OCI-LY1 (cell line): ENCODE data around the gene HAUS3.

ENCODE experiments used
- H2AFZ ChIP-seq: fragments of 200-600 bp; sonication (generic), shearing (Covaris generic); 2 replicates; pipeline ENCODE4 v1.6.0; 2014; ENCODE audit warnings: antibody characterized with exemption, mild to moderate bottlenecking, low read length
- H3F3A ChIP-seq: fragments of 200-600 bp; sonication (generic), shearing (Covaris generic); 2 replicates; pipeline ENCODE4 v1.6.0; 2014; ENCODE audit warnings: mild to moderate bottlenecking, antibody characterized with exemption, low read length, moderate library complexity; ENCODE audit not compliant: insufficient read depth
- H3K27ac ChIP-seq: fragments of 200-600 bp; sonication (generic); 2 replicates; pipeline ENCODE4 v1.5.1; 2014; ENCODE audit warnings: low read length, mixed run types, mild to moderate bottlenecking, low read depth; ENCODE audit not compliant: poor library complexity, severe bottlenecking
- H3K27me3 ChIP-seq: fragments of 200-600 bp; sonication (generic); 2 replicates; pipeline ENCODE4 v1.6.0; 2014; ENCODE audit warnings: antibody characterized with exemption, mild to moderate bottlenecking, low read length, moderate library complexity; ENCODE audit not compliant: insufficient read depth
- H3K36me3 ChIP-seq: fragments of 200-600 bp; sonication (generic); 2 replicates; pipeline ENCODE4 v1.6.1; 2014; ENCODE audit warnings: mild to moderate bottlenecking, antibody characterized with exemption, low read length, moderate library complexity, mixed read lengths; ENCODE audit not compliant: insufficient read depth
- H3K4me1 ChIP-seq: fragments of 200-600 bp; sonication (generic); 2 replicates; pipeline ENCODE4 v1.5.1; 2014; ENCODE audit warnings: mild to moderate bottlenecking, low read length, moderate library complexity; ENCODE audit not compliant: insufficient read depth, severe bottlenecking
- H3K4me2 ChIP-seq: fragments of 200-600 bp; sonication (generic), shearing (Covaris generic); 2 replicates; pipeline ENCODE4 v1.6.1; 2014; ENCODE audit warnings: low read length
- H3K4me3 ChIP-seq: fragments of 200-600 bp; sonication (generic); 2 replicates; pipeline ENCODE4 v1.5.1; 2014; ENCODE audit warnings: low read length, low read depth, mild to moderate bottlenecking, mixed read lengths; ENCODE audit not compliant: poor library complexity, severe bottlenecking
- H3K79me2 ChIP-seq: fragments of 200-600 bp; shearing (Covaris generic); 2 replicates; pipeline ENCODE4 v1.6.1; 2016; ENCODE audit warnings: mixed run types, low read length, mixed read lengths; ENCODE audit not compliant: insufficient read depth
- H3K9ac ChIP-seq: fragments of 200-600 bp; sonication (generic), shearing (Covaris generic); 2 replicates; pipeline ENCODE4 v1.6.1; 2014; ENCODE audit warnings: mild to moderate bottlenecking, low read length, mixed read lengths
- H3K9me2 ChIP-seq: fragments of 200-600 bp; sonication (generic), shearing (Covaris generic); 2 replicates; pipeline ENCODE4 v1.6.1; 2014; ENCODE audit warnings: low read depth, mild to moderate bottlenecking, low read length, mixed read lengths
- H3K9me3 ChIP-seq: fragments of 200-600 bp; shearing (Covaris generic); 2 replicates; pipeline ENCODE4 v1.6.1; 2014; ENCODE audit warnings: low read length, mixed read lengths
- H4K20me1 ChIP-seq: fragments of 200-600 bp; sonication (generic), shearing (Covaris generic); 2 replicates; pipeline ENCODE4 v1.6.0; 2016; ENCODE audit warnings: mild to moderate bottlenecking, low read length; ENCODE audit not compliant: insufficient read depth
- CTCF ChIP-seq: fragments of 200-600 bp; sonication (generic), shearing (Covaris generic); IDR thresholded peaks from 2 replicates; pipeline ENCODE4 v1.5.1; 2017; ENCODE audit warnings: mild to moderate bottlenecking, antibody characterized with exemption, low read length, moderate library complexity, mixed read lengths
- EZH2 ChIP-seq: fragments of 200-600 bp; sonication (generic), shearing (Covaris generic); IDR thresholded peaks from 2 replicates; pipeline ENCODE4 v1.8.0; 2017; ENCODE audit warnings: borderline replicate concordance, mixed run types, mild to moderate bottlenecking, antibody characterized with exemption, low read length, moderate library complexity, mixed read lengths

The HAUS3 gene

GRCh38 chr4:2288051-2288541 is 46.2 kb upstream of the HAUS3 start:
- Histone ChIP-seq H3K4me3 (no peak overlapping the region), H3K4me1 (peaks cover 12% of the 10 kb centered on the region), H3K9ac (no peak overlapping the region), H3K27me3 (no peaks in the 10 kb centered on the region), H4K20me1 (no peaks in the 10 kb centered on the region), H2AFZ (no peak overlapping the region), H3K9me3 (no peaks in the 10 kb centered on the region), H3K79me2 (no peaks in the 10 kb centered on the region), H3K9me2 (no peaks in the 10 kb centered on the region), H3K4me2 (no peak overlapping the region), H3K36me3 (no peaks in the 10 kb centered on the region), H3K27ac (no peak overlapping the region), H3F3A (no peaks in the 10 kb centered on the region)
- no peak for TF ChIP-seq CTCF
- TF ChIP-seq EZH2 = no peak

- no peak for TF ChIP-seq CTCF
- TF ChIP-seq EZH2 = no peak
- no peaks in the 10 kb centered on the region for H3K9me3 ChIP-seq
- H3K27me3 ChIP-seq = no peaks in the 10 kb centered on the region
- H3K4me3 ChIP-seq = no peak overlapping the region
- no peak overlapping the region for H3K4me2 ChIP-seq
- H3K27ac ChIP-seq = no peak overlapping the region
- peaks cover 12% of the 10 kb centered on the region for H3K4me1 ChIP-seq
- no peaks in the 10 kb centered on the region for H3K36me3 ChIP-seq
- H4K20me1 ChIP-seq = no peaks in the 10 kb centered on the region
- no peak overlapping the region for H2AFZ ChIP-seq
- H3K9ac ChIP-seq = no peak overlapping the region
- no peaks in the 10 kb centered on the region for H3K79me2 ChIP-seq
- no peaks in the 10 kb centered on the region for H3F3A ChIP-seq
- no peaks in the 10 kb centered on the region for H3K9me2 ChIP-seq
These were observed 45.6 kb upstream of the HAUS3 start for GRCh38 chr4:2287594-2287915.

- Histone ChIP-seq H3K9me3 (no peaks in the 10 kb centered on the region), H3K4me2 (no peak overlapping the region), H3K9me2 (no peaks in the 10 kb centered on the region), H3K27me3 (no peaks in the 10 kb centered on the region), H3K27ac (no peak overlapping the region), H3K79me2 (no peaks in the 10 kb centered on the region), H3K4me3 (no peak overlapping the region), H3K4me1 (peaks cover 17% of the 10 kb centered on the region), H2AFZ (no peak overlapping the region), H4K20me1 (no peaks in the 10 kb centered on the region), H3K9ac (no peak overlapping the region), H3K36me3 (no peaks in the 10 kb centered on the region), H3F3A (no peaks in the 10 kb centered on the region)
- no peak for TF ChIP-seq EZH2
- no peak for TF ChIP-seq CTCF
These were observed 45.1 kb upstream of the HAUS3 start for GRCh38 chr4:2286904-2287593.
